ENCODE results near the gene SLC9A9. TPM values are rescaled to one million over a fixed set of nuclear protein-coding genes. Genes with fewer than 3 reads are reported as not detected.

SLC9A9 gene
- total RNA-seq, 2 donors from 2014 or later, result 1.3 to 3.7 TPM

DNA sequence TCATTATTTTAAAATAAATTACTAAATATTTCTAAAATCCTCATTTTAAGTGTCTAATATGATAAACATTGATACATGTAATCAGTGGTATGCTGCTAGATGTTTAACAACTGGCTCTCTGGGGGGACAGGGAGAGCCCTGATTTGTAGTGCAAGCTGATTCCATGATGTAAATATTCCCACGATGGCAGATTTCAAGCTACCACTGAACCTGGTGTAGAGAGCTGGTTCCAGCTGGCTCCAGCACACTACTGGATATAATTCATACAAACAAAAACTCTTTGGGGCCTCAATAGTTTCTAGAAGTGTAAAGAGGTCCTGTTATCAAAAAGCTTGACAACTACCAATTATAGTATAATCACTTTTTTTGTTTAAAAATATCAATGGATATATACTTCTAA is 316.2 kb downstream of the SLC9A9 start:
- TF ChIP-seq, protein P1, sequence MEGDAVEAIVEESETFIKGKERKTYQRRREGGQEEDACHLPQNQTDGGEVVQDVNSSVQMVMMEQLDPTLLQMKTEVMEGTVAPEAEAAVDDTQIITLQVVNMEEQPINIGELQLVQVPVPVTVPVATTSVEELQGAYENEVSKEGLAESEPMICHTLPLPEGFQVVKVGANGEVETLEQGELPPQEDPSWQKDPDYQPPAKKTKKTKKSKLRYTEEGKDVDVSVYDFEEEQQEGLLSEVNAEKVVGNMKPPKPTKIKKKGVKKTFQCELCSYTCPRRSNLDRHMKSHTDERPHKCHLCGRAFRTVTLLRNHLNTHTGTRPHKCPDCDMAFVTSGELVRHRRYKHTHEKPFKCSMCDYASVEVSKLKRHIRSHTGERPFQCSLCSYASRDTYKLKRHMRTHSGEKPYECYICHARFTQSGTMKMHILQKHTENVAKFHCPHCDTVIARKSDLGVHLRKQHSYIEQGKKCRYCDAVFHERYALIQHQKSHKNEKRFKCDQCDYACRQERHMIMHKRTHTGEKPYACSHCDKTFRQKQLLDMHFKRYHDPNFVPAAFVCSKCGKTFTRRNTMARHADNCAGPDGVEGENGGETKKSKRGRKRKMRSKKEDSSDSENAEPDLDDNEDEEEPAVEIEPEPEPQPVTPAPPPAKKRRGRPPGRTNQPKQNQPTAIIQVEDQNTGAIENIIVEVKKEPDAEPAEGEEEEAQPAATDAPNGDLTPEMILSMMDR (conservative IDR thresholded peaks at IDR 0.05), result no peak
- no peak for DNase-seq
- no peak overlapping the region for H3K4me3 ChIP-seq (ENCODE audit: low read length)
- WGBS, 2 experiments (ENCODE audit: insufficient coverage in 1 of 2, insufficient read length in 1 of 2), result 90% methylated on average over 1 of the region's 1 CpG; no CpG with 5 or more reads in 1 of the 2 experiments
- H3K36me3 ChIP-seq (ENCODE audit: control insufficient read depth, insufficient read depth, low read length), result no peaks in the 10 kb centered on the region
- no peaks in the 10 kb centered on the region for H3K4me1 ChIP-seq (ENCODE audit: control insufficient read depth, insufficient read depth, low read length)
- Mint-ChIP-seq H3K9me3 (no peaks in the 10 kb centered on the region), H3K4me1 (no peaks in the 10 kb centered on the region), H3K27ac (no peak overlapping the region), H3K27me3 (ENCODE audit: insufficient read depth) (no peaks in the 10 kb centered on the region), H3K36me3 (ENCODE audit: low read depth) (no peaks in the 10 kb centered on the region), H3K4me3 (no peak overlapping the region)
- no peaks in the 10 kb centered on the region for H3K9me3 ChIP-seq (ENCODE audit: control insufficient read depth, low read length)
- H3K27ac ChIP-seq (ENCODE audit: low read depth, low read length), result no peak overlapping the region
- H3K27me3 ChIP-seq (ENCODE audit: control insufficient read depth, insufficient read depth, low read length, poor library complexity, severe bottlenecking), result no peaks in the 10 kb centered on the region
- H3K9ac ChIP-seq (ENCODE audit: extremely low read depth, low read length, poor library complexity, severe bottlenecking), result no peak overlapping the region

DNA sequence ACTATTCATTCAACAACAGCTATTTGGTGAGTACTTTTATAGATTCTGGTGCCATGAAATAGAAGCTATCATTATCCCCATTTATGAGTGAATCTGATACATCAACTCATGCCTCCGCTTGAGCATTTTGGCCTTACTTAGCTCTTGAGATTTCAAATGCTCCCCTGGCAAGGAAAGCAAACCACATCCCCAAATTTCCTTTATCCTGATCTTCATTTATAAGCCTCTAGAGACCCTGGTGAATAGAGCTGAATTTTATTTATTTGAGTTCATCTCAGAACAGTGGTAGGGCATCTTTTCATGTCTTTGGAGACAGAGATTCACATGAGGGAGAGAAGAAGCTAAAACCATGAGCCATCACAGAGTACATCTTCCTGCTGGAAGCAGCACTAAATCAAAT is 317.2 kb downstream of the SLC9A9 start:
- WGBS, 2 experiments (ENCODE audit: insufficient coverage in 1 of 2, insufficient read length in 1 of 2), result 95 to 100% methylated on average over 1 of the region's 1 CpG
- Histone ChIP-seq H3K27ac (ENCODE audit: low read depth, low read length) (no peak overlapping the region), H3K9ac (ENCODE audit: extremely low read depth, low read length, poor library complexity, severe bottlenecking) (no peak overlapping the region), H3K4me3 (ENCODE audit: low read length) (no peak overlapping the region), H3K27me3 (ENCODE audit: control insufficient read depth, insufficient read depth, low read length, poor library complexity, severe bottlenecking) (no peaks in the 10 kb centered on the region), H3K9me3 (ENCODE audit: control insufficient read depth, low read length) (no peaks in the 10 kb centered on the region), H3K36me3 (ENCODE audit: control insufficient read depth, insufficient read depth, low read length) (no peaks in the 10 kb centered on the region), H3K4me1 (ENCODE audit: control insufficient read depth, insufficient read depth, low read length) (no peaks in the 10 kb centered on the region)
- H3K27me3 Mint-ChIP-seq (ENCODE audit: insufficient read depth), result no peaks in the 10 kb centered on the region
- no peak for DNase-seq
- no peaks in the 10 kb centered on the region for H3K9me3 Mint-ChIP-seq
- H3K4me3 Mint-ChIP-seq, result no peak overlapping the region
- TF ChIP-seq, protein P1 (conservative IDR thresholded peaks at IDR 0.05), result no peak
- H3K36me3 Mint-ChIP-seq (ENCODE audit: low read depth), result no peaks in the 10 kb centered on the region
- H3K27ac Mint-ChIP-seq, result no peak overlapping the region
- no peaks in the 10 kb centered on the region for H3K4me1 Mint-ChIP-seq

DNA sequence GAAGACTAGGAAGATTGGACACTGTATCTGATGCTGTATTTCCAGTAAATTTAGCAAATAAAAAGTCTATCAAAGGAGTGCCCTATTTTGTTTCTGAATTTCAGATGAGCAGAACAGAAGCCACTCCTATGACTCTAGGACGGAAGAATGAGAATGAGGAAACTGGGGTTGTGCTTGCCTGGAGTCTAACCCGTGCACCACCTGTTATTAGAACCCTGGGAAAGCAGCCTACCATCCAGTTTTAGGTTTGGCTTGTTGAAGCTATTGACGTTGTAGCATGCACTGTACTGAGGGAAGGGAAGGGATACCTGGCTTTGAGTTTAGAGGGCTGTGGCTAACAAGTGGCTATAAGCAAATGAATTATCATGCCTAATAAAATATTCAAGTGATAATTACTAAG is 318.5 kb downstream of the SLC9A9 start:
- no peaks in the 10 kb centered on the region for H3K27me3 Mint-ChIP-seq (ENCODE audit: insufficient read depth)
- Histone ChIP-seq H3K27me3 (ENCODE audit: control insufficient read depth, insufficient read depth, low read length, poor library complexity, severe bottlenecking) (no peaks in the 10 kb centered on the region), H3K9me3 (ENCODE audit: control insufficient read depth, low read length) (no peaks in the 10 kb centered on the region), H3K9ac (ENCODE audit: extremely low read depth, low read length, poor library complexity, severe bottlenecking) (no peak overlapping the region), H3K4me3 (ENCODE audit: low read length) (no peak overlapping the region), H3K4me1 (ENCODE audit: control insufficient read depth, insufficient read depth, low read length) (no peaks in the 10 kb centered on the region), H3K27ac (ENCODE audit: low read depth, low read length) (no peak overlapping the region), H3K36me3 (ENCODE audit: control insufficient read depth, insufficient read depth, low read length) (no peaks in the 10 kb centered on the region)
- H3K36me3 Mint-ChIP-seq (ENCODE audit: low read depth), result no peaks in the 10 kb centered on the region
- 91 to 94% methylated on average over 2 to 3 of the region's 3 CpGs for WGBS, 2 experiments (ENCODE audit: insufficient coverage in 1 of 2, insufficient read length in 1 of 2)
- no peaks in the 10 kb centered on the region for H3K9me3 Mint-ChIP-seq
- no peak for DNase-seq
- no peak overlapping the region for H3K27ac Mint-ChIP-seq
- TF ChIP-seq, protein P1 (conservative IDR thresholded peaks at IDR 0.05), result no peak
- no peak overlapping the region for H3K4me3 Mint-ChIP-seq
- no peaks in the 10 kb centered on the region for H3K4me1 Mint-ChIP-seq
